ENCODE results near the gene SERPINF2.
"Not testable (repeated sequence)": the region's sequence is repeated elsewhere in the genome, so short reads cannot be mapped to it uniquely, and the experiment has no call there.

- TF ChIP-seq CTCF (IDR thresholded peaks at IDR 0.05 in 8 of 11, conservative IDR thresholded peaks at IDR 0.05 in 3 of 11); POLR2A (IDR thresholded peaks at IDR 0.05); POLR2AphosphoS5 (IDR thresholded peaks at IDR 0.05): not testable (repeated sequence)
These were observed 55.2 kb downstream of the SERPINF2 start for GRCh38 chr17:1797846-1798245.

All from spleen (tissue), 7 donors.